ENCODE measurements around the gene SERGEF. TPM values are rescaled to one million over a fixed set of nuclear protein-coding genes. Genes with fewer than 3 reads are reported as not detected.

The SERGEF gene
- total and polyA plus RNA-seq, 7 donors: 11.1 to 33.1 (median 26.0) TPM

- no peaks in the 10 kb centered on the region for H3K27me3 ChIP-seq (ENCODE audit: insufficient read depth in 3 of 3, low read length in 2 of 3)
- no peak for DNase-seq
- intact Hi-C loops (cut with DNase I): no loop called here
- H3K36me3 ChIP-seq (ENCODE audit: insufficient read depth in 1 of 2, low read depth in 1 of 2): no peaks in the 10 kb centered on the region
- ATAC-seq: no peak
- TF ChIP-seq, protein P1, sequence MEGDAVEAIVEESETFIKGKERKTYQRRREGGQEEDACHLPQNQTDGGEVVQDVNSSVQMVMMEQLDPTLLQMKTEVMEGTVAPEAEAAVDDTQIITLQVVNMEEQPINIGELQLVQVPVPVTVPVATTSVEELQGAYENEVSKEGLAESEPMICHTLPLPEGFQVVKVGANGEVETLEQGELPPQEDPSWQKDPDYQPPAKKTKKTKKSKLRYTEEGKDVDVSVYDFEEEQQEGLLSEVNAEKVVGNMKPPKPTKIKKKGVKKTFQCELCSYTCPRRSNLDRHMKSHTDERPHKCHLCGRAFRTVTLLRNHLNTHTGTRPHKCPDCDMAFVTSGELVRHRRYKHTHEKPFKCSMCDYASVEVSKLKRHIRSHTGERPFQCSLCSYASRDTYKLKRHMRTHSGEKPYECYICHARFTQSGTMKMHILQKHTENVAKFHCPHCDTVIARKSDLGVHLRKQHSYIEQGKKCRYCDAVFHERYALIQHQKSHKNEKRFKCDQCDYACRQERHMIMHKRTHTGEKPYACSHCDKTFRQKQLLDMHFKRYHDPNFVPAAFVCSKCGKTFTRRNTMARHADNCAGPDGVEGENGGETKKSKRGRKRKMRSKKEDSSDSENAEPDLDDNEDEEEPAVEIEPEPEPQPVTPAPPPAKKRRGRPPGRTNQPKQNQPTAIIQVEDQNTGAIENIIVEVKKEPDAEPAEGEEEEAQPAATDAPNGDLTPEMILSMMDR (IDR thresholded peaks at IDR 0.05): no peak
- no peak overlapping the region for H3K27ac ChIP-seq
- no peaks in the 10 kb centered on the region for H3K9me3 ChIP-seq
- WGBS, 3 donors: 95 to 100% (median 95%) methylated on average over 5 of the region's 5 CpGs
- H3K4me1 ChIP-seq: no peaks in the 10 kb centered on the region
- no peak overlapping the region for H3K4me3 ChIP-seq
Observed at GRCh38 chr11:17861036-17861755, 151.7 kb downstream of the SERGEF start.

DNA sequence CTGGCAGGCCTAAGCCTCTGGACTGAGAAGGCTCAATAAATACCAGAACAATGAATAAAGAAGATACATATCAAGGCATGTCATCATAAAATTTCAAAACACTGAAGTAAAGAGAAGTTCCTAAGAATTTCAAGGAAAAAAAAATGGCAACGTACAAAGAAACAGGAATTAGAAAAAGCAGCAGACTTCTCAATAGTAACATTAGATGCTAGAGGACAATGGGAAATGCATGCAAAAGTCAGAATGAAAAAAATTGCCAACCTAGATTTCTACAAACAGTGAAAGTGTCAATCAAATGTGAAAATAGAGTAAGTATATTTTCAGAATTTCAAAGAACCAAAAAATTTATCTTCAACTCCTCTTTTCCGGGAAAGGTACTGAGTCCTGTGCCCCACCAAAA, 153.3 kb downstream of the SERGEF start:
- no peak for DNase-seq
- WGBS, 3 donors: 90 to 97% (median 94%) methylated on average over 2 of the region's 2 CpGs
- Histone ChIP-seq H3K27ac (no peak overlapping the region), H3K9me3 (no peaks in the 10 kb centered on the region), H3K4me1 (no peaks in the 10 kb centered on the region), H3K36me3 (ENCODE audit: insufficient read depth in 1 of 2, low read depth in 1 of 2) (no peaks in the 10 kb centered on the region), H3K27me3 (ENCODE audit: insufficient read depth in 3 of 3, low read length in 2 of 3) (no peaks in the 10 kb centered on the region), H3K4me3 (no peak overlapping the region)
- ATAC-seq: no peak
- TF ChIP-seq, protein P1 (IDR thresholded peaks at IDR 0.05): no peak
- intact Hi-C loops (cut with DNase I): no loop called here

GRCh38 chr11:17855531-17856290, 157.1 kb downstream of the SERGEF start:
- H3K27ac ChIP-seq: no peak overlapping the region
- H3K4me3 ChIP-seq: no peak overlapping the region
- TF ChIP-seq, protein P1 (IDR thresholded peaks at IDR 0.05): no peak
- WGBS, 3 donors: 88 to 94% (median 92%) methylated on average over 4 of the region's 4 CpGs
- H3K9me3 ChIP-seq: no peaks in the 10 kb centered on the region
- no peaks in the 10 kb centered on the region for H3K27me3 ChIP-seq (ENCODE audit: insufficient read depth in 3 of 3, low read length in 2 of 3)
- H3K4me1 ChIP-seq: peaks cover 18% of the 10 kb centered on the region
- ATAC-seq (no peak), DNase-seq (no peak)
- intact Hi-C loops (cut with DNase I): no loop called here
- H3K36me3 ChIP-seq (ENCODE audit: insufficient read depth in 1 of 2, low read depth in 1 of 2): no peaks in the 10 kb centered on the region

- Histone ChIP-seq H3K9me3 (no peaks in the 10 kb centered on the region), H3K27ac (peak overlapping the region; percentile 48), H3K4me1 (peaks cover 18% of the 10 kb centered on the region), H3K4me3 (no peak overlapping the region), H3K27me3 (ENCODE audit: insufficient read depth in 3 of 3, low read length in 2 of 3) (no peaks in the 10 kb centered on the region), H3K36me3 (ENCODE audit: insufficient read depth in 1 of 2, low read depth in 1 of 2) (no peaks in the 10 kb centered on the region)
- intact Hi-C loops (cut with DNase I): loop anchor here in 1 of 2 donors (5.0 kb wide), 1 partner anchor 119 kb away; no protein-coding TSS in a partner anchor
- ATAC-seq (peak; percentile 37 to 53 (median 40)), DNase-seq (no peak)
- TF ChIP-seq, protein P1 (IDR thresholded peaks at IDR 0.05): no peak
- 56 to 74% (median 57%) methylated on average over 4 of the region's 4 CpGs for WGBS, 3 donors
Observed at GRCh38 chr11:17853280-17853679, 159.6 kb downstream of the SERGEF start.
